Gastrocnemius medialis (tissue), 4 donors: ENCODE measurements around the gene ZXDA. TPM values are rescaled to one million over a fixed set of nuclear protein-coding genes. Genes with fewer than 3 reads are reported as not detected.

Experiments used
- ATAC-seq, 2 donors: fragments of 150-250 bp; one replicate each; pipeline ENCODE4 v1.9.1; 2016
- DNase-seq, 2 donors: peaks; one replicate each; pipeline ENCODE4 v3.0.0-alpha.2; 2019
- H3K27ac ChIP-seq, 4 donors: fragments of 200-600 bp; sonication (generic); 1 replicate in 1 of 4; 2 replicates in 3 of 4; pipeline ENCODE4 v1.5.1; 2016 to 2018; ENCODE audit warnings: mild to moderate bottlenecking in 2 of 4, moderate library complexity in 1 of 4
- H3K27me3 ChIP-seq, 3 donors: fragments of 200-600 bp; sonication (generic) in 2 of 3; 1 replicate in 1 of 3; 2 replicates in 2 of 3; pipeline versions ENCODE4 v1.5.1 to v1.6.0; 2016 to 2019; ENCODE audit warnings: mild to moderate bottlenecking in 1 of 3, moderate library complexity in 1 of 3
- H3K36me3 ChIP-seq, 2 donors: fragments of 200-600 bp; sonication (generic) in 1 of 2; one replicate each; pipeline ENCODE4 v1.5.1; 2017 to 2018
- H3K4me1 ChIP-seq, 2 donors: fragments of 200-600 bp; sonication (generic) in 1 of 2; one replicate each; pipeline ENCODE4 v1.5.1; 2016 to 2017; ENCODE audit warnings: mild to moderate bottlenecking in 2 of 2
- H3K4me3 ChIP-seq, 4 donors: fragments of 200-600 bp; sonication (generic) in 3 of 4; 1 replicate in 1 of 4; 2 replicates in 3 of 4; pipeline ENCODE4 v1.5.1; 2016 to 2019; ENCODE audit warnings: mild to moderate bottlenecking in 2 of 4
- H3K9me3 ChIP-seq, 3 donors: fragments of 200-600 bp; sonication (generic) in 2 of 3; 1 replicate in 1 of 3; 2 replicates in 2 of 3; pipeline ENCODE4 v1.5.1; 2016 to 2019
- CTCF ChIP-seq, 5 experiments: fragments of 450-650 bp in 3 of 5; fragments of 200-600 bp in 2 of 5; sonication (generic) in 2 of 5; IDR thresholded peaks in 4 of 5; conservative IDR thresholded peaks in 1 of 5; 1 replicate in 4 of 5; 2 replicates in 1 of 5; pipeline ENCODE4 v1.5.1; 2016 to 2019; ENCODE audit warnings: antibody characterized with exemption in 5 of 5, mild to moderate bottlenecking in 3 of 5, moderate library complexity in 3 of 5
- POLR2A ChIP-seq, 2 donors: fragments of 450-650 bp; IDR thresholded peaks; one replicate each; pipeline ENCODE4 v1.6.1; 2017; ENCODE audit warnings: antibody characterized with exemption in 2 of 2, mild to moderate bottlenecking in 2 of 2, moderate library complexity in 2 of 2
- in situ Hi-C, 4 donors: fragments of 200-750 bp; cut with MboI; loops; one replicate each; pipeline versions ENCODE4 v1.15.0 to v1.8.0; 2017; ENCODE audit warnings: low sequenced_read_pairs in 4 of 4
- intact Hi-C: fragments of 100-400 bp; cut with DNase I; formaldehyde crosslinking; loops from one replicate; pipeline ENCODE4 v1.15.1; 2023; ENCODE audit warnings: low total_unique reads
- total RNA-seq, 4 donors: library from RNA; depleted of rRNA; stranded (reverse); fragments of >200 nt; gene quantifications; one replicate each; pipeline versions ENCODE4 v1.1.0 to v1.2.3, GENCODE V29; 2016

Gene ZXDA
- total RNA-seq, 4 donors from 2014 or later: 1.8 to 4.8 (median 2.2) TPM

GRCh38 chrX:57930051-57930450 lies 19.8 kb upstream of the ZXDA start:
- no peak overlapping the region for H3K4me3 ChIP-seq
- DNase-seq (no peak), ATAC-seq (no peak)
- intact Hi-C loops (no loop called here), in situ Hi-C loops (loop anchor here in 2 of 4 donors (10.0 to 25.0 kb wide), 2 partner anchors 115 to 118 kb away; no protein-coding TSS in a partner anchor)
- no peak for TF ChIP-seq POLR2A (IDR thresholded peaks at IDR 0.05)
- no peaks in the 10 kb centered on the region for H3K36me3 ChIP-seq
- no peaks in the 10 kb centered on the region for H3K27me3 ChIP-seq
- no peaks in the 10 kb centered on the region for H3K9me3 ChIP-seq
- H3K27ac ChIP-seq: no peak overlapping the region
- H3K4me1 ChIP-seq: peaks cover 0 to 8% of the 10 kb centered on the region in 2 donors

- ATAC-seq (peak in 1 of 2 donors; percentile 60), DNase-seq (no peak)
- no peak overlapping the region for H3K4me3 ChIP-seq
- no peaks in the 10 kb centered on the region for H3K27me3 ChIP-seq
- H3K9me3 ChIP-seq: no peaks in the 10 kb centered on the region
- peaks cover 0 to 8% of the 10 kb centered on the region in 2 donors for H3K4me1 ChIP-seq
- H3K27ac ChIP-seq: no peak overlapping the region
- in situ Hi-C loops (loop anchor here in 3 of 4 donors (10.0 to 25.0 kb wide), 3 partner anchors 105 to 117 kb away; no protein-coding TSS in a partner anchor), intact Hi-C loops (loop anchor here (2.0 to 10.0 kb wide), 3 partner anchors 95 to 1125 kb away; no protein-coding TSS in a partner anchor)
- no peaks in the 10 kb centered on the region for H3K36me3 ChIP-seq
- TF ChIP-seq CTCF (IDR thresholded peaks at IDR 0.05 in 4 of 5, conservative IDR thresholded peaks at IDR 0.05 in 1 of 5) (peak; percentile 9 to 59 (median 36)), POLR2A (IDR thresholded peaks at IDR 0.05) (no peak)
Measured at GRCh38 chrX:57929373-57929772, 19.1 kb upstream of the ZXDA start.

GRCh38 chrX:57925806-57926205 lies 15.5 kb upstream of the ZXDA start:
- DNase-seq (no peak), ATAC-seq (no peak)
- in situ Hi-C loops (loop anchor here in 3 of 4 donors (10.0 to 25.0 kb wide), 3 partner anchors 101 to 114 kb away; no protein-coding TSS in a partner anchor), intact Hi-C loops (loop anchor here (10.0 kb wide), 2 partner anchors 99 to 1121 kb away; no protein-coding TSS in a partner anchor)
- H3K9me3 ChIP-seq: no peaks in the 10 kb centered on the region
- H3K27me3 ChIP-seq: no peaks in the 10 kb centered on the region
- TF ChIP-seq CTCF (IDR thresholded peaks at IDR 0.05 in 4 of 5, conservative IDR thresholded peaks at IDR 0.05 in 1 of 5) (no peak), POLR2A (IDR thresholded peaks at IDR 0.05) (no peak)
- no peak overlapping the region for H3K27ac ChIP-seq
- no peak overlapping the region for H3K4me3 ChIP-seq
- H3K4me1 ChIP-seq: no peaks in the 10 kb centered on the region
- no peaks in the 10 kb centered on the region for H3K36me3 ChIP-seq

GRCh38 chrX:57918750-57919436 lies 8.6 kb upstream of the ZXDA start:
- Histone ChIP-seq H3K27ac (no peak overlapping the region), H3K9me3 (no peaks in the 10 kb centered on the region), H3K27me3 (no peaks in the 10 kb centered on the region), H3K36me3 (no peaks in the 10 kb centered on the region), H3K4me3 (no peak overlapping the region), H3K4me1 (peaks cover 0 to 4% of the 10 kb centered on the region in 2 donors)
- no peak for TF ChIP-seq POLR2A (IDR thresholded peaks at IDR 0.05)
- TF ChIP-seq CTCF (IDR thresholded peaks at IDR 0.05 in 4 of 5, conservative IDR thresholded peaks at IDR 0.05 in 1 of 5): peak in 3 of 5 experiments; percentile 35 to 59 (median 36)
- no peak for DNase-seq
- intact Hi-C loops: loop anchor here (2.0 kb wide), 1 partner anchor 96 kb away; no protein-coding TSS in a partner anchor
- in situ Hi-C loops: loop anchor here in 2 of 4 donors (10.0 to 25.0 kb wide), 3 partner anchors 324 to 1107 kb away; partner anchors contain the start of gene ZXDB (in 2 of the 2)
- peak in 1 of 2 donors; percentile 61 for ATAC-seq

GRCh38 chrX:57915680-57916079 lies 5.4 kb upstream of the ZXDA start:
- intact Hi-C loops: no loop called here
- Histone ChIP-seq H3K27ac (no peak overlapping the region), H3K27me3 (no peaks in the 10 kb centered on the region), H3K4me3 (no peak overlapping the region), H3K9me3 (no peaks in the 10 kb centered on the region), H3K4me1 (peaks cover 0 to 9% of the 10 kb centered on the region in 2 donors), H3K36me3 (no peaks in the 10 kb centered on the region)
- DNase-seq (no peak), ATAC-seq (no peak)
- in situ Hi-C loops: loop anchor here in 2 of 4 donors (10.0 to 25.0 kb wide), 3 partner anchors 321 to 1103 kb away; partner anchors contain the start of gene ZXDB (in 2 of the 2)
- TF ChIP-seq CTCF (IDR thresholded peaks at IDR 0.05 in 4 of 5, conservative IDR thresholded peaks at IDR 0.05 in 1 of 5) (no peak), POLR2A (IDR thresholded peaks at IDR 0.05) (no peak)
